MV-4-11 (cell line): ENCODE data around the gene CPO.
"Not testable (repeated sequence)": the region's sequence is repeated elsewhere in the genome, so short reads cannot be mapped to it uniquely, and the experiment has no call there.

ENCODE experiments used
- DNase-seq: peaks from one replicate; lab custom pipeline; 2025; lab: John Stamatoyannopoulos, UW

CPO gene

GRCh38 chr2:206939340-206939739, at the start of gene CPO:
Gene CPO, plus strand, starts transcription at chr2:206939518. Its CDS starts 82 bp downstream, at chr2:206939600.
- no peak for DNase-seq

GRCh38 chr2:206890179-206890578, 49.1 kb upstream of the CPO start:
- DNase-seq: no peak

GRCh38 chr2:206890926-206891325, 48.4 kb upstream of the CPO start:
- no peak for DNase-seq

- DNase-seq: peak; percentile 92
Observed at GRCh38 chr2:206915121-206915520, 24.2 kb upstream of the CPO start.

- no peak for DNase-seq
Observed at GRCh38 chr2:206918263-206918662, 21.1 kb upstream of the CPO start.

GRCh38 chr2:206920310-206920709, 19.0 kb upstream of the CPO start:
- DNase-seq: no peak

- DNase-seq: no peak
Observed at GRCh38 chr2:206920951-206921350, 18.4 kb upstream of the CPO start.

- DNase-seq: no peak
Observed at GRCh38 chr2:206921529-206921928, 17.8 kb upstream of the CPO start.

GRCh38 chr2:206935991-206936842, 3.1 kb upstream of the CPO start:
- no peak for DNase-seq

- no peak for DNase-seq
Observed at GRCh38 chr2:206936843-206937230, 2.5 kb upstream of the CPO start.

- DNase-seq: peak; percentile 58
Observed at GRCh38 chr2:206937555-206937954, 1.8 kb upstream of the CPO start.

GRCh38 chr2:206940546-206940945, 1.2 kb downstream of the CPO start:
- peak; percentile 34 for DNase-seq

GRCh38 chr2:206942592-206943478, 3.5 kb downstream of the CPO start:
- DNase-seq: no peak

- DNase-seq: not testable (repeated sequence)
Observed at GRCh38 chr2:206953404-206953803, 14.1 kb downstream of the CPO start.

GRCh38 chr2:206955253-206955652, 15.9 kb downstream of the CPO start:
- DNase-seq: no peak

- peak; percentile 52 for DNase-seq
Observed at GRCh38 chr2:206958261-206958660, 18.9 kb downstream of the CPO start.

GRCh38 chr2:206962966-206963365, 23.6 kb downstream of the CPO start:
- no peak for DNase-seq

GRCh38 chr2:206968134-206969086, 29.1 kb downstream of the CPO start:
- DNase-seq: no peak

GRCh38 chr2:206969192-206969591, 29.9 kb downstream of the CPO start:
- DNase-seq: no peak

- peak; percentile 41 for DNase-seq
Observed at GRCh38 chr2:206970589-206971360, 31.5 kb downstream of the CPO start.

GRCh38 chr2:206971805-206972204, 32.5 kb downstream of the CPO start:
- DNase-seq: peak; percentile 7
